HTR-8/SVneo (cell line): ENCODE data around the gene EIF6.
A peak's percentile ranks its signal among the peaks of the same experiment; 100 is the strongest.

Experiments
- DNase-seq: peaks from one replicate; pipeline ENCODE4 v3.0.0; 2011; ENCODE audit warnings: low spot score, mixed read lengths; ENCODE audit not compliant: insufficient read length
- FAIRE-seq: peaks from 2 replicates; lab custom pipeline; 2011; peaks lifted over from hg19 to GRCh38; lab: Jason Lieb, UNC

The EIF6 gene

GRCh38 chr20:35296101-35296554 is 11.6 kb upstream of the EIF6 start:
- no peak for DNase-seq

DNA sequence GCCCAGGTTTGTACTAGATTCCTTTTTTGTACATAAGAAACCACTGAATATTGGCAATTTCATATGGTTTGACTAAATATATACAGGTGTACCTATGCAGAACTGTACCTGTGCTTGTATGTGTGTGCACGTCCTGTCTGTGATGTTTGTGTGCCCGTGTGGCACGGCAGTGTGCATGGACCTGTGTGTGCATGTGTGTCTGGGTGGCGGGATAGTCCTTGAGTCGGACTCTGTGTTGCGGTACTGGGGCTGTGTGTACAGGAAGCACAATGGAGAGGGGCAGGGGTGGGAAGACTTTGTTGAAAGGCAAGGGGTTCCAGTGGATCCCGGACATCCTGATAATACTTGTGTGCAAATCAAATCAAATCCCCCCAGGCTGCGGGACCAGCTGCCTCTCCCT is 11.1 kb upstream of the EIF6 start:
- no peak for DNase-seq
- peak; percentile 23 for FAIRE-seq

More at GRCh38 chr20:35296101-35296554, 11.6 kb upstream of the EIF6 start:
- FAIRE-seq, result no peak

GRCh38 chr20:35295058-35295457 is 10.5 kb upstream of the EIF6 start:
- DNase-seq, result no peak
- no peak for FAIRE-seq

GRCh38 chr20:35294293-35294685 is 9.7 kb upstream of the EIF6 start:
- FAIRE-seq (no peak), DNase-seq (no peak)

DNA sequence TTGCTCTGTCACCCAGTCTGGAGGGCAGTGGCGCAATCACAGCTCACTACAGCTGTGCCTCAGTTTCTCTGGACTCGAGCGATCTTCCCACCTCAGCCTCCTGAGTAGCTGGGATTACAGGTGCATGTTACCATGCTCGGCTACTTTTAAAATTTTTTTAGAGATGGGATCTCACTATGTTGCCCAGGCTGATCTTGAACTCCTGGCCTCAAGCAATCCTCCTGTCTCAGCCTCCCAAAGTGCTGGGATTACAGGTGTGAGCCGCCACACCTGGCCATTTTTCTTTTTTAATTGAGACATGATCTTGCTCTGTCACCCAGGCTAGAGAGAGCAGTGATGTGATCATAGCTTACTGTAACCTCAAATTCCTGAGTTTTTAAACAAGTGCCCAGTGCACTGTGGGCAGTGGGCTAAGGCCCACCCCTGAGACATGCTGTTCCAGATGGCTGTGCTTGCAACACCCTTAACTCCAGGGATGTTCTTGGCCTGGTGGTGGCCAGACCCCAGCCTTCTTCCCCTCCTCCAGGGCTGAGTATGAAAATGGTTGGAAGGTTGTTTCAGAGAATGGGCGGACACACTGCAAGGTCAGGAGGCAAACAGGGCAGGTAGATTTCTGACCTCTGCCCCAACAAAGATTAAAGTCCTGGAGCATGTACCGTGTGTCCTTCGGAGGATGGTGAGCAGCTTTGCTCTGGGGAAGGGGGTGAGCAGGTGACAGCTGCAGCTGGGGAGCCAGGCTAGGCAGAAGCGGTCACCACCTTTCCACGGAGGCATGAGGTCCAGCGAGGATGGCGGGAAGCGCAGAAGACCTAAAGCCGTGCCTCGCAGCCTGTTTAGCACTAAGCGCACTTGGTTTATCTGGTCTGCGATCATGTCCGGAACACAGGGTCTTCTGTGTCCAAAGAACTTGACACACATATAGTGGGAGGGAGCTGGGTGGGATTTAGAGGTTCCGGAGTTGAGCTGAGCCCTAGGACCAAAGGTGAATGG is 9.0 kb upstream of the EIF6 start:
- DNase-seq (no peak), FAIRE-seq (no peak)

- FAIRE-seq (peak; percentile 69), DNase-seq (no peak)
Measured at GRCh38 chr20:35292504-35293285, 8.1 kb upstream of the EIF6 start.

DNA sequence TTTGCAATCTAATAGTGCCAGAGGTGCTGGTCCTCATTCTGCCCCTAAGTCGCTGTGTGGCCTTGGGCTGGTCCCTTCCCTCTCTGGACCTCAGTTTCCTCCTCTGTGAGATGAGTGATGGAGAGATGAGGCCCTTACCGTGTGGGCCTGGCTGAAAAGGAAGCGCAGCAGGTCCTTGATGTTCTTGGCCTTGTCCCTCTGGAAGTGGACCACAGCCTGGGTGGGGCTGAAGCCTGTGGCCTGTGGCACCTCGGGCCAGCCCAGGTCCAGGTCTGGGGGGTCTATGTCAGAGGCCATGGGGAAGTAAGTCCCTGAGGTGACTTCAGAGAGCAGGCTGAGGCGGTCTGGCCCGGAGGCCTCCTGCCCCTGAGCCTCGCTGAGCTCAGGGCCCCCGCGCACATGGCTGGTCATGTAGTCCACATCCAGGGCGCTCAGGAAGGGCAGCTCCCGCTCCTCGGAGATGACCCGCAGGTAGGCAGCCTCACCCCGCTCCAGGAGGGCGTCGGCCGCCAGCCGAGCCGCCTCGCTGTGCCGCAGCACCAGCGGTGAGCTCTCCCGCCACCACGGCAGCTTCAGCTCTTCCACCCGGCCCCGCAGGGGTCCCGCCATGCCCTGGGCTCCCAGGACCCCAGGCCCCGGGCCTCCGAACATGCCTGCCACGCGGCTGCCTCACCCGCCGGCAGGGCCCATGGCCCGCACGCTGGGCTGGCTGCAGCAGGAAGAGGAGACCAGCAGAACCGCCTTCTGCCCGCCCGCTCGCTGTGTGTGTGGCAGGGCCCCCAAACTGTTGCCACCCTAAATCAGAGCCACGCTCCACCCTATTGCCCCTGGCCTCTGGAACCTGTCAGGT is 7.3 kb upstream of the EIF6 start, which contains the start of gene FAM83C:
FAM83C (minus strand) TSS at position 772 of the 850 bp plus-strand sequence; CDS start at position 651, 121 bp downstream.
- FAIRE-seq (no peak), DNase-seq (no peak)

DNA sequence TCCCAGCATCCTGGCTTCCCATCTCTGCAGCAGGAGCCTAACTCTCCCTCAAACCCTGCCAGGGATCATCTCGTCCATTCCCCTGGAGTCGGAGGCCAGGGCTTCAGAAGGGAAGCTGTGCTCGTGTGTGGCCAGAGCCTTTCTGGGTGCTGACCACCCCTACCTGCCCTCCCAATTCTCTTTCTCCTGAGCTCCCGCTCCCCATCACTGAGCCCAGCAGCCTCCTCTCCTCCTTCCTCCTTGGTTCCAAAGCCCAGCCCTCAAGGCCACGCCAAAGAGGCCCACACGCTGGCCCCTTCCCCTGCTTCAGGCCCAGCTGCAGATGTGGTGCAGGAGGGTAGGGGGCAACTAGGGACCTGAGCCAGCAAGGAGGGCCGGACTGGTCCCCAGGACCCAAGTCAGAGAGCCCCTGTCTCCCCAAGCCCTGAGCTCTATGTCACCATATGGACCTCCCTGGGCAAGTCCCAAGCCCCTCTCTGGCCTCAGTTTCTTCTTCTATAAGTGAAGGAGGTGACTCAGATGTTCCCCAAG is 6.4 kb upstream of the EIF6 start:
- no peak for FAIRE-seq
- DNase-seq, result no peak

DNA sequence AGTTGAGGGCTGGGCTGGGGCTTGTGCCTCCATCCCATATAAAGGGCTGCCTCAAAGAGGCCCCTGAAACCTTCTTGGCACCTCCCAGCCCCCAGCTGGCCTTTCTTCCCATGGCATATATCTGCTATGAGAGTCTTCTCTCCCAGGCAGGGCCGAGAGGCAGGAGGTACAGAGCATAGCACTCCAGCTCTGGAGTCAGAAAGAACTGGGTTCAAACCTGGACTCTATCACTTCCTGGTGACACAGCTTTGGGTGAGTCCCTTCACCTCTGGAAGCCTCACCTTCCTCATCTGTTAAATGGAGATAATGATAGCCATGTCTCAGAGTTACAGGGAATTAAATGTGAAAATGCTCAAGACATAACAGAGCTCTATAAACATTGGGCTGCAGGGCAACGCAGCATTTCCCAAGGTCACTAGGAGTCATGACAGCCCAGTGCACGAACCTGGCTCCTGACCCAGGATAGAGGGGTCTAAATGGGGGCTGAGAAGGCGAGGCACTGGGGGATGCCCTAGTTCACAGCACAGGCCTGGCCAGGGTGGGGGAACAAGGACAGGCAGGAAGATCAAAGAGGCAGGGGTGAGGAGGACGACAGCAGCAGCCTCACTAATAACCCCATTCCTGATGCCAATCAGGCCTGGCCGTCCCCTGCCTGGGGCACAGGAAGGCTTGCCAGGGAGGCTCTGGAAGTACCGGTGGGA is 5.8 kb upstream of the EIF6 start:
- DNase-seq (no peak), FAIRE-seq (no peak)

DNA sequence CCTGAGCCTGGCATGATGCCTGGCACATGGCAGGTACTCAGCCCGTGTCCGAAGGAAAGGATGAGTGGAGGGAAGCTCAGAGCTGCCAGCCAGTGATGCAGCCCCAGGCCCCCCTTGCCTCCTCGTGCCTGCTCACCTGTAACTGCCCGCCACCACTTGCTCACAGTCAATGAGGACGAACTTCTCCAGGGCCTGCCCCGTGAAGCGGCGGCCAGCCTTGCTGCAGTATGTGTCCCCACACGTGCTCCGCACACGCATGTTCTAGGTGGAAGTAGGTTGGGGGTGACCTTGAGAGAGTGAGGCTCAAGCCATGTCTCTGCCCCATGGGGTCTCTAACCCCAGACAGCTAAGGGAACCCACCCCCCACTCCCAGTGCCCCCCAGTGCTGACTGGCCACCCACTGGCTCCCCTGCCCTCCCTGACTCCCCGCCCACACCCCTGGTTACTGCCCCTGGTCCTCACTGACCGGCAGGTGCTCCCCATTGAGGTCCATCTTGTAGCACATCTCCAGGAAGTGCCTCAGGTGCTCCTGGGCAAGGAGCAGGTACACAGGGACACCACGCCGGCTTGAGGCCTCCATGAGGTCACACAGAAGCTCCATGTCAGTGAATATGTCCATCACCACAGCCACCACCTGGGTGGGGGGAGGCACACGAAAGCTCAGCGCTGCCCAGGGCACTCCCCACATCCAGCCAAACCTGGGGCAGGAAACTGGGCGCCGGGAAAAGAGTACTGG is 3.9 kb upstream of the EIF6 start:
- DNase-seq (no peak), FAIRE-seq (no peak)

- FAIRE-seq, result no peak
Measured at GRCh38 chr20:35287509-35288324, 3.1 kb upstream of the EIF6 start.

GRCh38 chr20:35286899-35287508 is 2.4 kb upstream of the EIF6 start:
- DNase-seq, result no peak
- FAIRE-seq, result no peak

More at GRCh38 chr20:35287509-35288324, 3.1 kb upstream of the EIF6 start:
- no peak for DNase-seq

- DNase-seq (no peak), FAIRE-seq (no peak)
Measured at GRCh38 chr20:35286077-35286898, 1.7 kb upstream of the EIF6 start.

GRCh38 chr20:35285806-35286076 is 1.2 kb upstream of the EIF6 start:
- FAIRE-seq, result peak; percentile 87
- no peak for DNase-seq

GRCh38 chr20:35284992-35285805 is 627 bp upstream of the EIF6 start:
- FAIRE-seq, result peak; percentile 13
- DNase-seq, result no peak
